NCI-H2196 (cell line): ENCODE measurements around the gene PARL.

ENCODE experiments used
- DNase-seq: peaks from one replicate; lab custom pipeline; 2025; ENCODE audit not compliant: unreplicated experiment; lab: John Stamatoyannopoulos, UW

The PARL gene

DNA sequence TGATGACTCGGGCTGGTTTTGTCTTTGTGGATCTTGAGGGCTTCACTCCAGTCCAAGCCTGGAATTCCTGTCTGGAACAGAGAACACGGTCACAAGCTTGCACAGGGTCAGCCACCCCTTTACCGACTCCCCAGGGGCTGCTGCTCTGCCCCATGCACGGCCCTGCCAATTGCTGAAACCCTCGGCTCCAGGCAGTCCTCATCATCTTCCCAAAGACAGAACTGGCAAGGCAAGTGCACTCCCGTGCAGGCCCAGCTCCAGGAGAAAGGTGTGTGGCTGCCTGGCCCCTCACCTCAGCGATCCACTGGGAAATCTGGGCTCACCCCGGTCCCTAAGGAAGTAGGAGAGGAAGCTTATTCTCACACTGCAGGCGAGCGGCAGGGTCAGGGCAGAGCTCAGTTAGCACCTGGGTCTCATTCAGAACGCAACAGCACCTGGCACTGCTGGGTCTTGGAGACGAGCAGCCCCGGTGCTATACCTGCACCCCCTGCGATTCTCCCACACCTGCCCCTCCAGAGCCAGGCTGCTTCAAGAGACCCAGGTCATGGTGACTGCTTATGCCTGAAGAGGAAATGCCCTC is 66.5 kb downstream of the PARL start:
- no peak for DNase-seq

DNA sequence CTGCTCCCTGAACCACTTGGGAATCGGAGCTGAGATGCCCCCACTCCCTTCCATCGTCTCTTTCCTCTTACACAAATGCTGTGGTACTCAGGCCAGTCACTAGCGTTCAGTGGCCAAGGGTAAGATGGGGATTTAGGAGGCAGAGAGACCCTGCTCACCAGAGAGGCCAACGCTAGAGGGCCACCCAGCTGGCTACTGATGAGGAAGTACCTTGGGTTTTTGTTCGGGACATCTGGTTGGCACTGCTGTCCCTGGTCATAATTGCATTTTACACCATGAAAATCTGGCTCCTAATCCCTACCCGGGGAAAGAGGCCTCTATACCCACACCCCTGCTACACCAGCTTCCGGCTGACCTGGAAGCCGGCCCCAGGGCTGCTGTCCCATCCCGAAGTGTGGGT is 67.0 kb downstream of the PARL start:
- DNase-seq, result no peak

DNA sequence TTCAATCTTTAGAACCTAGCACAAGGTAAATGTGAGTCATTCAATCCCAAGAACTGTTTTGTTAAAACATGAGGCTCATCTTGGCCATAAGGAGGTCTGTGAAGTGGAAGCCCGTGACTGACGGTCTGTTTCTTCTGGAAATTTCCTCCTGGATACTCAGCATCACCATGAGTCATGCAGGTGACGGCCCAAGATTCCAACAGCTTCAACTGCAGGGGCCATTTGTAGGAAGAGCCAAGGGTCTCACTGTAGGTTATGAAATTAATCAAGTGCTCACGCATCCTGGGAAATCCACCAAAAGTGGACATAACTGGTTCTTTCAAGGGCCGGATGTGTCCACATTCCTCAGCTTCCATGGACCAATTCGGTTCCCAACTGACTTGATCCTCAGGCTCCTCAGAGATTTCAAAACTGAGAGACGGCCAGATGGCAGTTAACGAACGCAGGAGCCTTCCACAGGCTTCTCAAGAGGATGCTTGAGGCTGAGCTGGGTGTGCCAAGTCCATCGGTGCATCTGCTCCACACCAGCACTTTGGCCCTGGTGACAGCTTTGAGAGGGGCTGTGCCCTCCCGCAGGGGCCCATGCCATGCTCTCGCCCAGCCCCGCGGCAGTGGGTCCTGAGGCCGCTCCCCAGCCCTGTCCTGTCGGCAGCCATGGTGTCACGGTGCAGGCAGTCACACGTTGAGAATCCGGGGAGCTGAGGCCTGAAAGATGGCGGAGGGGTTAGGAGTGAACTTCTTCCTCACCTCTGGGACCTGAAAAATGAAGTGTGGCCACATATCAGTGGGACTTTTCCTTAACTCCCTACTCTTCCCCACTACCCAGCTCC is 67.8 kb downstream of the PARL start:
- no peak for DNase-seq

DNA sequence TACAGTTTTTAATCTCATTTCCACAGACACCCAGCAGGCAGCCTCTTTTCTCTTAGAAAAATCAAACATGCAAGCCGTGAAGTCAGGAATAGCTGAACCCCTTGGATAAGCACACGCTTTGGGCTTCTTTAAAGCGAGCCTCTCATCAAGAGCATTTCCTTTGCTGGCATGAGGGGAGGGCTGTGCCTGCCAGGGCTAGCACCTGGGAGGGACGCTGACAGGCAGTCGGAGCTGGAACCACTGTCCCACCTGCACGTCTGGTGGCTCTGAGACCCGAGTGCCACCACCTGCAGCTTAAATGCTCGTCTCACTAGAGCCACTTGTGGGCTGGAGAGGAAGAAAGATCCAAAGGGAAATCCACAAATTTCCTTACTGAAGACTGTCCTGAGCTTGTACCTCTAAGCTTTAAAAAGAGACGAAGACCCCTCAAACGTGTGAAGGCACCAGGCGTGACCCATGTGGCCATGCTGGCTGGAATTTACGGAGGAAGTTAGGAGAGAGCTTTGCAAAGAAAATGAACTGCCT is 68.7 kb downstream of the PARL start:
- no peak for DNase-seq

DNA sequence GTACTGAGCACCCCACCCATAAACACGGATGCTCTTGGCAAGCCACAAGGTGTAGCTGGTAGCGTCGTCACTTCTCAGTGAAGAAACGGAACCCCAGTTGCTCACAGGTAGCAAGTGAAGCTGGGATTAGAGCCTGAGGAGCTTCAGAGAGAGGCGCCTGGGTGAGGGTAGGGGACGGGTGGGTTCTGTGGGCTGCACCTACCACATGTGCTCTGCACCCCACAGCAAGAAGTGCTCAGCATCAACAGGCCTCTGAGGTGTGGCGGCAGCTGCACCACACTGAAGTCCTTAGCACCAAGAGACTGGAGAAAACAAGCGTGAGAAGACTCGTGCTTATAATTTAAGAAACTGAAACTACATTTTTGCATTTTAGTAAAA is 69.1 kb downstream of the PARL start:
- no peak for DNase-seq

DNA sequence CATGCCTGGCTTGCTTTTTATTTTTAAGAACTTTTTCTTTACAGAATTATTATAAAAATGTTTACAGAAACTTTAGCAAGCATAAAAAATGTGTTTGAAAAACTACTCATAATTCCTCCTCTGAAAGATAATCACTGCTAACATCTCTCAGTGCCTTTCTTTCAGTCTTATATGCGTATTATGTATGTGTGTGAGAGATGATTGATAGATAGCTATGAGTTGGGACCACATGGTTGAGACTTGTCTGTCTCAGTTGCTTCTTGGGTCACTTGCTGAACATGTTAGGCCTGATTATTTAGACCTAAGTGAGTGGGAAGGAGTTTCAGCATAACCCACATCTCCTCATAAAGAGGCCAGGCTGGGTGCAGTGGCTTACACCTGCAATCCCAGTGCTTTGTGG is 70.4 kb downstream of the PARL start:
- no peak for DNase-seq

DNA sequence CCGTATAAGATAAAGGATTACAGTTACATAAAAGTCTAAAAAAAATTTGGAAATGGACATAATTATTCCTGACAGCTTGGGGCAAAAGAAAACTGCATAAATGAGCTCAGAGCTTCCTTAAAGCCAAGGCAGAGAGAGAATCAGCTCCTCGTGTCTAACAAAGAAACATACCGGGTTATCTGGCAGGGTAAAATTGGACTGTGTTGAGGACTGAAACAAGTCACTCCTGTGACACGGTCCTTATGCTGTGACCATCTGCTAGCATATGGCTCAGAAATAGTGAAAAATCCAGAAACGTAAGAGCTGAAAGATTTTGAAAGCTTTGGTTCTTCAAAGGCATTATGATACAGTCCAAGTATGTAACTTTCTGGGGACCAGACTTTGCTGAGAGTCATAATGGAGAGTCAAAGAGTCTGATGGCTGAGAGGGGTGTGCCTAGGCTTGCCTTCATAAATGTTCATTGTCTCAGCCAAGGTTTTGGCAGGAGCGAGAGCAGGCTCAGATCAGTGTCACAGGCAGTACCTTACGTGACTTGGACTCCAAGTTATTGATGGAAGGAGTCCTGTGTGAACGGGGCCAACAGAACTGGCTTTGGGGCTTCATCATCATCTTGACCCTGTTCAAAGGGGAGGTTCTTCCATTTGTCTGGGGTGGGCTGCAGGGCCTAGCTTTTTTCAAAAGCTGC is 71.8 kb downstream of the PARL start:
- peak; percentile 56 for DNase-seq

DNA sequence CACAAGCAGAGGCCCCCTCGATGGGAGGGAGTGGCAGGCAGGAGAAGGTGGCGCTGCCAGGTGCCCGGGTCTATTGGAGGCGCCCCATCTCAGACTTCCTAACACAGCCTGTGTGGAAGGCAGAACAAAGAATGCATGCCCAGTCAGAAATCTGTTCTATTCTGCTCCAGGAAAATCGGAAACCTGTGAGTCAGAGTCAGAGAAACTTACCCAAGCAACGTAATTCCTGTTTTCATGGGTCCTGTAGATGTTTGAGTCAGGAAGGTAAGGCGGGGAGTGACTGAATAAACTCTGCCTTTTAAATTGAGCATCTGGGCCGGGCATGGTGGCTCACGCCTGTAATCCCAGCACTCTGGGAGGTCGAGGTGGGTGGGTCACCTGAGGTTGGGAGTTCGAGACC is 73.0 kb downstream of the PARL start:
- no peak for DNase-seq

DNA sequence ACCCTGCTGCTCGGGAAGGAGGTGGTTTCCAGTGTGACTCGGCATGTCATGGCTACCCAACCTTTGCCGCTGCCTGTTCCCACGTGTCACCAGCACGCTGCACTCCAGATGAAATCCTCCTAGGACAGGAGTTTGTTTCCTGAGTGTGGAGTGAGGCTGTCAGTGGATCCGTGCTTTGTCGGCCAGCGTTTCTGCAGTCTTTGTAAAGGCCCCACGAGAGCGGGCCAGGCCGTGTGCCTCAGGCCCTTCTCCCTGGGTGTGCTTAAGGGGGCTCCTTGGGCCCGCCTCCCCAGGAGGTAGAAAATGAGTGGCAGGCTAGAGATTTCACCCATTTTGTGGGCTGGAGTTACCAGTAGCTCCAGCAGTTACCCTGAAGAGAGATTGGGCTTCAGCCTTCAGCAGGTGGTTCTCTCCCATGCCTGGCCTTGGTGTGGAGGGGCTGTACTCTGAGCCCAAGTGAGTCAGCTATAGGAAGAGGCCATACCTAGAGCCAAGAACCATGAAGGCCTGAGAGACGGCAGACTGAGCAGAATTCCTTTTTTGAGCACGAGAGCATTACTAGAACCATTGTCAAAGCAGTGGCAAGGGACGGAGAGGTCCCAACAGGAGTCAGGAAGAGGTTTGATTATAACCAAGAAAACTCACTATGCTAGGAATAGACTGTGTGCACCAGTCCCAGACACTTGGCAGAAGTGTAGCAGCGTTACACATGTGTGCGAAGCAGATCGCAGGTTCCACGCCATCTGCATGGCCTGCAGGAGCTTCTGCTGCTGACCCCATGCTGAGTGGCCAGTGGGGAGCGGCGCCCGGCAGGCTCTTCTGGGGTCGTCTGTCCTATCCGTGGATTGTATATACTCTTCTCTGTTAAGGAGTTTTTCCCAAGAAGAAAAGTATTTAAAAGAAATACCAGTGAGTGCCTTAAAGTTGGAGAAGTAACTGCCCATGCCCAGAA is 73.8 kb downstream of the PARL start:
- no peak for DNase-seq

DNA sequence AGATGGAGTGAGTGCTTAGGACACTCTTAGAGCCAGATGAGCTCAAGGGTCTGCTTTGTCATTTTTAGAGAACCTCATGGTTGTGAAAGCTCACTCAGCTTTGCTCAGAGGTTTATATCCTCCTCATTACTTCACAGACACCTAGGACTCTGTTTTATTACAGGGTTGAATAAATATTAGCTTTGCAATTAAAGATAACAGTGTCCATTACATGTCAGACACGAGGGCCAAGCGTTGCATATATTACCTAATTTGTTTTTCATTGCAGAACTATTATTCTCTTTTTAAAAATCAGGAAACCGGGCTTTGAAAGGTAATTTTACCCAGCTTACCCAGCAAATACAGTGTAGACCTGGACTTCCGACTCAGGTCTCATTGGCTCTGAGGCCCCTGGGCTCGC is 75.4 kb downstream of the PARL start:
- peak; percentile 79 for DNase-seq

DNA sequence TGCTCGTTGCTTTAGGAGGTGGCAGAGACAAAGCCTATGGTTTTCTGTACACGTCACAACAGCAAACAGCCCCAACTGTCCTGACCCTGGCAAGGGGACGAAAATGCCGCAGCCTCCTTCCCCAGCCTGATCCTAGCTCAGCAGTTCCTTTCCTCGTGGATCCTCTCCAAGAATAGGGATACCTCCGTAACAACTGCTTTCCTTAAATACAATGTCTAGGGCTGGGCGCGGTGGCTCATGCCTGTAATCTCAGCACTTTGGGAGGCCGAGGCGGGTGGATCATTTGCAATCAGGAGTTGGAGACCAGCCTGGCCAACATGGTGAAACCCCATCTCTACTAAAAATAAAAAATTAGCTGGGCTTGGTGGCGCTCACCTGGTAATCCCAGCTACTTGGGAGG is 76.3 kb downstream of the PARL start:
- no peak for DNase-seq

DNA sequence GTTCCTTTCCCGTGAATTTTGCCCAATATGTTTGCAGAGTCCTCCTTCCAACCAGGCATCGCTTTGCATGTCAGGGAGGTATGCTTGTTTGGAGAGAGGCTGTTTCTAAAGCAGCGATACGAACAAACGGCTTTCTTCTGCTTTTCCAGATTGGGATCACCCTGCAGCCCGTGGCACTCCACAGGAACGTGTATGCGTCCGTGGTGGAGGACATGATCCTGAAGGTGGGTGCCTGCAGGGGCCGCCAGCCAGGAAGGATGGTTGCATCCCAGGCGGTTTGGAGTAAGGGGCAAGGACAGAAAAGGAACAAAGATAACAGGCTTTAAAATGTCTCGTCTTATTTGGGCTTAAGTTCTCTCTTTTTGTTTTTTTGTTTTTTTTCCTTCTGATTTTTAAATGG is 76.8 kb downstream of the PARL start:
- no peak for DNase-seq

DNA sequence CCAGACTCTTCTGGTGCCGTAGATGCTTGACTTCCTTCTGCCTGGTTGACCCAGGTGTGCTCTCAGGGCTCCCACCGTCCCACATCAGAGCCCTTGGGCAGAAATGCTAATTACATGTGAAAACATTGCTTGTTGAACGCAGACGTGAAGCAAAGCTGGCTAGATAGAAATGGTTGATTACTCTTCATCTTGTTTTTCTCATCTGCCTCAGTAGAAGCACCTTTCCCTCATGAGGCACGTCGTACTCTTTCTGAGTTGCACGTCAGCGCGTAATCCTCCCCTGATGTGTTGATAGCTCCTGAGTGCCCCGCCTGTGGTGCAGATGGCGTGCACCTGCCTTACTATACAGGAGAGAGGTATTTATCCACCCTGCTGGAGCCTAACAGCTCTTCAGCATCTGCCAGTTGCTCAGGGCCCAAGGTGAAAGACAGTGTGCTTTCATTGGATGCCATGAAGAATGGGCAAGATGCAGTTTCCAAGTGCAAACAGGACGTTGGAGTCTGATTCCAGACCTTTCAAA is 77.4 kb downstream of the PARL start:
- peak; percentile 69 for DNase-seq

DNA sequence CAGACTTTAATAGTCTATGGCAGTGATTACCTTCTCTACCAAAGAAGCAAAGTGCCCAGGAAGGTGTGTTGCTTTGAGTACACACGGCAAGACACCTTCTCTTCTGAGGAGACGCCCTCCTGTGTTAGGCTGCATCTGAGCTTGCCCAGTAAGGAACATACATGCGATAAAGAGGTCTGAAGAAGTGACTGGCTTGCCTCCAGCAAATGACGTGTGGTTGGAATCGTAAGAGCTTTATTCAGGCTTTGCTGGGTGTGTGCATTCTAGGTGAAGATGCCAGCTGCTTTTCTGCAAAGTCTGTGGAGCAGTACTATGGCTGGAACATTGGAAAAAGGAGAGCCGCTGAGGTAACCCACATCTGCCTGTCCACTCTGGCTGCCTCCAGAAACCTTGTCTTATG is 81.7 kb downstream of the PARL start:
- DNase-seq, result peak; percentile 83

DNA sequence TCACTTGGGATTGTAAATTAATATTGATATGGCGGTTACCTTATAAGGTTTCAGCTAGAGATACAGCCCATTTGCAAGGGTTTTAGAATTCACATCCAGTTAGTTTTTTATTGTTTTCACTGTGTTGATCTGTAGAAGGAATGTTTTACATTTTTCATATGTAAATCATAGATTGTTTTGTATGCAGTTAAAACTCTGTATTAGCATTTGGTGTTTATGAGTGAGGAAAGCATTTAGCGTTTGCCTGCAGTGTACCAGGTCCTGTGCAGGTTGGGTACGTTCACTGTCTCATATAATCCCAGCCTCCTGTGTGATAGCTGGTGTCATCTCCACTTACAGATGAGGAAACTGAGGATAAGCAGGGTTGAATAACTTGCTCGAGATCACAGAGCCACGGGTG is 83.1 kb downstream of the PARL start:
- no peak for DNase-seq

DNA sequence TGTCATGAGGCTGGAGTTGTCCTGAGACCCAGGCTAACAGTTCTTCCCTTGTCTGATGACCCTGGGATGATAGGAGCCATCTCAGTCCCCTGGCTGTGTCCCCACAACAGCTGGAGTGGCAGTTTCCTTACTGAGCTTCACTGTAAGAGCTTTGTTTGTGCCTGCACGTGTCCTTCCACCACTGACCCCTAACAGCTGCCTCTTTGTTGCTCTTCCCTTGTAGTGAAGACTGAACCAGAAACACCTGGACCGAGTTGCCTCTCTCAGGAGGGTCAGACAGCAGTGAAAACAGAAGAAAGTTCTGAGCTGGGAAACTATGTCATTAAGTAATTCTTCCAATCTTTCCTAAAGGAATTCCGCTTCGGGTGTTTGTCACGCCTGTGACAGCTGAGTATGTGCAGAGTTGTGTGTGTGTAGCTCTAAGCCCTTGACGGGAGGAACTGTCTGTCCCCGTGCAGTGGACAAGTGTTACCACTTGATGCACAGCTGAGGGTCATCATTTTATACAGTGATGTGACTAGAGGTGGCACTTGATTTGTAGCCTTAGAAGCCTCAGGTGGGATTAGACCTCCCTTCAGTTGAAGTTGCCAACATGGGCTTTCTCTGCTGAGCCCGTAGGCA is 84.3 kb downstream of the PARL start:
- no peak for DNase-seq

DNA sequence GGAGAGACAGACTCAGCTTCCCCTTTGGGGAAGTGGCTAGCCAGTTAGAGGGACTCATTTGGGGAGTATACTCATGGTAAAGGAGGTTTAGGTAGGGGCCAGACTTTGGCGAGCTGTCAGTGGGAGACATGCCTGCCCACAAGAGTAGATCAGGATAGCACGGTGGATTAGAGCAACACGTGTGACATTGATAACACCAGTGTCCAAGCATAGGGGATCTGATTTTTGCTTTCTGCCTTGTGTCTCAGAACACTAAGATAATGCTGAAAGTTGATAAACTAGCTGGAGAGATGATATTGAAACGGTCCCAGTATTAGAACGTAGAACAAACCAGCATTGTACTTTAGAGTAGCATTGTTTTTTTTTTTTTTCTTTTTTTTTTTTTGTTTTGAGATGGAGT is 85.2 kb downstream of the PARL start:
- no peak for DNase-seq

DNA sequence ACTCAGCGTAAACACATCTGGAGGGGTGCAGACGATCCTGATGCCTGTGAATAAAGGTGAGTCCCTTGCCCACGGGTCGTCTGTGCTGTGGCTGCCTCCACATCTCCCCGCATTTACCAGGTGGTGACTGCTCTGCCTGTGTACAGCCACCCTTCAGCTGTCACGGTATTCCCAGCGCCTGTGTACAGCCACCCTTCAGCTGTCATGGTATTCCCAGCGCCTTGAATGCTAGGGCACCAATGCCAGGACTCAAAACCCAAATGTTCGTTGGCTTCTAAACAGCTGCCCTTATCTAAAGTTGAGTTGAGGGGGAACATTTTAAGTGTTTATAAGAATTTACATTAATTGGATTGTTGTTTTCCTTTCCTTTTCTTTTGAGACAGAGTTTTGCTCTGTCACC is 86.7 kb downstream of the PARL start:
- no peak for DNase-seq

DNA sequence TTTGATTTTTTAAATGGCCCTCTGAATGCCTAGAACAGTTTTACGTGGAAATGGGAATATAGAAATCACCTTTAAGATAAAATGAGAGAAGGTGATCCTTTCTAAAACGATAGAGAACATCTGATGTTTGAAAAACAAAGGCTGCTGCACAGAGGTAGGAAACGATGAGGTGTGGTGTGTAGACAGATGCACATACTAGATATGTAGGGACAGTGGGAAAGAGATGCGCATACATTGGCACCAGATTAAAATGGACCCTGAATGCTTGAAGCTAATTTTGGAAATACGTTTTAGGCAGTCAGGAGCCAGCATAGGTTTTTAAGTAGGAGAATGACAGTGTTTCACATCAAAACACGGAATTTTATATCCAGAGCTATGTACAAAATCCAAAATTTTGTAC is 88.3 kb downstream of the PARL start:
- no peak for DNase-seq

DNA sequence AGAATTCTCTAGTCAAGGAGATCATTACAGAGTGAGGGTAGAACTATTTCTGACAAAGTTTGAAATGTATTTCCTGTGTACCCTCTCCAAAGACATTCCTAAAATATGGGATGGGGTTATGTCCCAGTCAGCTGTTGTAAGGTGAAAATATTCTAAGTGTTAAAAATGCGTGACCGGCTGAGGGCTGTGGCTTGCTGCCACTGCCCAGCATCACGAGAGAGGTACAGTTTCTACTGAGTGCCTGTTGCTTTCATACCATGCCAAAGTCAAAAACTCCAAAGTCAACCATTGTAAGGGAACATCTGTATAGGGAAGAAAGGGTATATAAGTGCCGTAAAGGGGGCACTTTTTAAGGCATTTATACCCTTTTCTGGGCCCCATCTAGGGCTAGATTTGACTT is 90.2 kb downstream of the PARL start:
- no peak for DNase-seq
